C4-2B (cell line): ENCODE data around the gene AACS.
A peak's percentile ranks its signal among the peaks of the same experiment; 100 is the strongest.
"Not testable (repeated sequence)": the region's sequence is repeated elsewhere in the genome, so short reads cannot be mapped to it uniquely, and the experiment has no call there.

Source experiments
- H3K27ac ChIP-seq: fragments of 450-650 bp; 2 replicates; pipeline ENCODE4 v1.5.1; 2017
- CTCF ChIP-seq: fragments of 450-650 bp; conservative IDR thresholded peaks from 2 replicates; pipeline ENCODE4 v1.5.1; 2017; ENCODE audit warnings: mild to moderate bottlenecking
- ZFX ChIP-seq: fragments of 450-650 bp; IDR thresholded peaks from 2 replicates; pipeline ENCODE4 v1.6.1; 2017

AACS gene

GRCh38 chr12:125079648-125080645, 14.7 kb downstream of the AACS start:
- H3K27ac ChIP-seq: peak overlapping the region; percentile 11; the same call in 1 of the 2 replicates
- no peak for TF ChIP-seq CTCF
- TF ChIP-seq ZFX: no peak

- H3K27ac ChIP-seq: no peak overlapping the region
- no peak for TF ChIP-seq CTCF
- no peak for TF ChIP-seq ZFX
Observed at GRCh38 chr12:125081427-125081826, 16.2 kb downstream of the AACS start.

- no peak overlapping the region for H3K27ac ChIP-seq
- TF ChIP-seq ZFX (no peak), CTCF (no peak)
Observed at GRCh38 chr12:125083072-125083471, 17.8 kb downstream of the AACS start.

- not testable (repeated sequence) for H3K27ac ChIP-seq
Observed at GRCh38 chr12:125088199-125088598, 23.0 kb downstream of the AACS start.

GRCh38 chr12:125089083-125089482, 23.8 kb downstream of the AACS start:
- H3K27ac ChIP-seq: no peak overlapping the region
- TF ChIP-seq ZFX (no peak), CTCF (no peak)

GRCh38 chr12:125089626-125090025, 24.4 kb downstream of the AACS start:
- no peak overlapping the region for H3K27ac ChIP-seq
- TF ChIP-seq ZFX (no peak), CTCF (no peak)

- H3K27ac ChIP-seq: no peak overlapping the region
- TF ChIP-seq CTCF (no peak), ZFX (no peak)
Observed at GRCh38 chr12:125090437-125090836, 25.2 kb downstream of the AACS start.

GRCh38 chr12:125091401-125091800, 26.2 kb downstream of the AACS start:
- TF ChIP-seq CTCF: no peak
- no peak for TF ChIP-seq ZFX
- no peak overlapping the region for H3K27ac ChIP-seq
